Measurements from ENCODE around the gene FER1L5. TPM values are rescaled to one million over a fixed set of nuclear protein-coding genes. Genes with fewer than 3 reads are reported as not detected.
A peak's percentile ranks its signal among the peaks of the same experiment; 100 is the strongest.

Gene FER1L5
- total RNA-seq (2021), result 0.83 and 1.2 TPM in 2 replicates
- long read RNA-seq, partial matches to known transcripts, result 1 of 6 reads
- long read RNA-seq, other reads (novel, unspliced or antisense), result 5 of 6 reads

DNA sequence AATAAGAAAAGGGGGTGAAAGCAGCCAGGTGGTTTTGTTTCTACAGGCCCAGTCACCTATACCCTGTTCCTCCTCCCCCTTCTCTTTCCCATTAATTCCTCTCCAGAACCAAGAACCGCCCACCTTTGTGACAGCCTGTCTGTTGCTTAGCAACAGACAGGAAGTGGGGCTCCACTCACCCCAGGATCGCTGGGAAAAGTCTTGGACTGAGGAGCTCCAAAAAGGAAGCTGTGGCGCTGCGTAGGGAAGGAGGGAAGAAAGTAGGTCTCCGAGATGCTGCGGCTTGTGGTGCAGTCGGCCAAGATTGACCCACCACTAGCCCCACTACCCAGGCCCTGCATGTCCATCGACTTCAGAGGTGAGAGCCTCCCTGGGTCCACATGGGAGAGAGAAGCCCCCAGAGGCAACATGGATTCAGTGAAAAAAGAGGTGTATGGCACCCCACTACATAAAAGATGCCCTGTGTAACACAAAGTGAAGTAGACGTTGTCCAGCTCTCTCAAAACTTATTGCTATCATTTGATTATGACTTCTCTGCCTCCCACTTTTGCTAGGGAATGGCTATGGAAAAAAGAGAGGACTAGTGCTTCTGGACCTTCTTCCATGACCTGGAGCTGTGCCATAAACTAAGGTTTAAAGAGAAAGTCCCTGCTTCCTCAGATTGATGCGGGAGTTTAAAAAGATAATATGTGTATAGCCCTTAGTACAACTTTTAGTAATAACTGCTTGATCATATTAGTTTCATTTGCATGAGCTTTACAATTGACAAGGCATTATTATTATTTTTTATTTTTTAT is at the start of gene FER1L5:
Gene FER1L5 (plus strand): TSS at position 201 of the 797 bp plus-strand sequence. CDS start 73 bp downstream, at position 274.
- H3K79me1 ChIP-seq (ENCODE audit: insufficient read depth, low read depth, low read length, poor library complexity, severe bottlenecking), result no peaks in the 10 kb centered on the region
- WGBS (ENCODE audit: extremely low coverage, insufficient read length, low lambda C conversion rate), result no CpG with 5 or more reads among the region's 10 CpGs
- TF ChIP-seq, protein P1, sequence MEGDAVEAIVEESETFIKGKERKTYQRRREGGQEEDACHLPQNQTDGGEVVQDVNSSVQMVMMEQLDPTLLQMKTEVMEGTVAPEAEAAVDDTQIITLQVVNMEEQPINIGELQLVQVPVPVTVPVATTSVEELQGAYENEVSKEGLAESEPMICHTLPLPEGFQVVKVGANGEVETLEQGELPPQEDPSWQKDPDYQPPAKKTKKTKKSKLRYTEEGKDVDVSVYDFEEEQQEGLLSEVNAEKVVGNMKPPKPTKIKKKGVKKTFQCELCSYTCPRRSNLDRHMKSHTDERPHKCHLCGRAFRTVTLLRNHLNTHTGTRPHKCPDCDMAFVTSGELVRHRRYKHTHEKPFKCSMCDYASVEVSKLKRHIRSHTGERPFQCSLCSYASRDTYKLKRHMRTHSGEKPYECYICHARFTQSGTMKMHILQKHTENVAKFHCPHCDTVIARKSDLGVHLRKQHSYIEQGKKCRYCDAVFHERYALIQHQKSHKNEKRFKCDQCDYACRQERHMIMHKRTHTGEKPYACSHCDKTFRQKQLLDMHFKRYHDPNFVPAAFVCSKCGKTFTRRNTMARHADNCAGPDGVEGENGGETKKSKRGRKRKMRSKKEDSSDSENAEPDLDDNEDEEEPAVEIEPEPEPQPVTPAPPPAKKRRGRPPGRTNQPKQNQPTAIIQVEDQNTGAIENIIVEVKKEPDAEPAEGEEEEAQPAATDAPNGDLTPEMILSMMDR (conservative IDR thresholded peaks at IDR 0.05), result no peak
- H2BK15ac ChIP-seq (ENCODE audit: low read depth, low read length), result no peak within 1 kb of the TSS
- H3K23ac ChIP-seq (ENCODE audit: insufficient read length, low read depth, low read length), result no peak within 1 kb of the TSS
- no peak within 1 kb of the TSS for H2BK5ac ChIP-seq (ENCODE audit: insufficient read length, low read length)
- no peak within 1 kb of the TSS for H2BK120ac ChIP-seq (ENCODE audit: low read depth, low read length, poor library complexity, severe bottlenecking)
- H3K4me2 ChIP-seq (ENCODE audit: insufficient read depth, insufficient read length, low read length), result peak within 1 kb of the TSS; percentile 80
- H3K14ac ChIP-seq (ENCODE audit: insufficient read depth, low read length), result no peak within 1 kb of the TSS
- no peak within 1 kb of the TSS for H3T11ph ChIP-seq (ENCODE audit: low read length)
- H3K27ac ChIP-seq (ENCODE audit: insufficient read length, low read depth, low read length), result no peak within 1 kb of the TSS
- peak; percentile 82 for DNase-seq
- no peak within 1 kb of the TSS for H2BK20ac ChIP-seq (ENCODE audit: low read depth, low read length, poor library complexity, severe bottlenecking)
- H3K27me3 ChIP-seq (ENCODE audit: insufficient read depth, low read length), result no peaks in the 10 kb centered on the region
- no peaks in the 10 kb centered on the region for H3K79me2 ChIP-seq (ENCODE audit: insufficient read depth, low read length)
- H4K91ac ChIP-seq (ENCODE audit: insufficient read length, low read depth, low read length), result no peak within 1 kb of the TSS
- no peak within 1 kb of the TSS for H3K56ac ChIP-seq (ENCODE audit: insufficient read length, low read depth, low read length)
- H3K18ac ChIP-seq (ENCODE audit: insufficient read length, low read depth, low read length), result peak within 1 kb of the TSS; percentile 93
- no peak within 1 kb of the TSS for H4K8ac ChIP-seq (replicated peaks; ENCODE audit: insufficient read length, low read depth, low read length)
- no peak within 1 kb of the TSS for H2AK5ac ChIP-seq (ENCODE audit: insufficient read length, low read length)
- peak within 1 kb of the TSS; percentile 81 for H3K9ac ChIP-seq (ENCODE audit: extremely low read depth, insufficient read length, low read length)
- no peaks in the 10 kb centered on the region for H3K4me1 ChIP-seq (ENCODE audit: insufficient read depth, low read length)
- no peaks in the 10 kb centered on the region for H3K36me3 Mint-ChIP-seq (ENCODE audit: insufficient read depth in 1 of 3, low read depth in 3 of 3)
- no peak within 1 kb of the TSS for H3K4ac ChIP-seq (ENCODE audit: low read depth, low read length)
- H2AFZ ChIP-seq (ENCODE audit: low read length), result peak within 1 kb of the TSS; percentile 40
- peaks cover 5 to 6% of the 10 kb centered on the region in 2 experiments; a peak in 3 of 4 replicates for H3K4me1 Mint-ChIP-seq
- no peak within 1 kb of the TSS for H4K5ac ChIP-seq (ENCODE audit: insufficient read length, low read depth, low read length)
- no peaks in the 10 kb centered on the region for H3K9me3 ChIP-seq (ENCODE audit: control insufficient read depth, low read depth, low read length)
- H3K27me3 Mint-ChIP-seq (ENCODE audit: low read depth), result peaks cover 5% of the 10 kb centered on the region
- peak within 1 kb of the TSS; percentile 33 for H2BK12ac ChIP-seq (ENCODE audit: insufficient read length, low read depth, low read length)
- H3K4me3 Mint-ChIP-seq, result peak within 1 kb of the TSS; percentile 83 to 84
- peaks cover 5% of the 10 kb centered on the region for H3K23me2 ChIP-seq (ENCODE audit: insufficient read length, low read depth, low read length, poor library complexity, severe bottlenecking)
- H3K27ac Mint-ChIP-seq, result peak within 1 kb of the TSS; percentile 83 to 94 (median 86); a peak in 5 of 7 replicates
- H3K9me3 Mint-ChIP-seq, result no peaks in the 10 kb centered on the region
- no peaks in the 10 kb centered on the region for H4K20me1 ChIP-seq (ENCODE audit: control insufficient read depth, insufficient read depth, insufficient read length)
